Activated CD8-positive, alpha-beta memory T cell treated with anti-CD3 and anti-CD28 coated beads, Interleukin-2, amount 50 U/mL, for 48 hours (primary cell): ENCODE measurements around the gene KIAA1614.
"Not testable (repeated sequence)": the region's sequence is repeated elsewhere in the genome, so short reads cannot be mapped to it uniquely, and the experiment has no call there.

Experiments used
- DNase-seq: peaks from one replicate; pipeline ENCODE4 v3.0.0-alpha.2; 2020

Gene KIAA1614

GRCh38 chr1:180946541-180947498 is 34.1 kb downstream of the KIAA1614 start:
- DNase-seq, result no peak

GRCh38 chr1:180947499-180947885 is 34.8 kb downstream of the KIAA1614 start:
- DNase-seq, result no peak

- no peak for DNase-seq
Measured at GRCh38 chr1:180947901-180948640, 35.4 kb downstream of the KIAA1614 start.

GRCh38 chr1:180948641-180949615 is 36.2 kb downstream of the KIAA1614 start:
- DNase-seq, result no peak

GRCh38 chr1:180949616-180950000 is 36.9 kb downstream of the KIAA1614 start:
- DNase-seq, result no peak

- no peak for DNase-seq
Measured at GRCh38 chr1:180950321-180950720, 37.6 kb downstream of the KIAA1614 start.

GRCh38 chr1:180951186-180951745 is 38.6 kb downstream of the KIAA1614 start:
- no peak for DNase-seq

GRCh38 chr1:180951836-180952656 is 39.3 kb downstream of the KIAA1614 start:
- DNase-seq, result no peak

- no peak for DNase-seq
Measured at GRCh38 chr1:180952657-180953013, 39.9 kb downstream of the KIAA1614 start.

GRCh38 chr1:180953291-180954004 is 40.8 kb downstream of the KIAA1614 start:
- no peak for DNase-seq

GRCh38 chr1:180954005-180954800 is 41.5 kb downstream of the KIAA1614 start:
- DNase-seq, result peak; percentile 78

GRCh38 chr1:180954801-180955165 is 42.1 kb downstream of the KIAA1614 start:
- no peak for DNase-seq

GRCh38 chr1:180956028-180956640 is 43.4 kb downstream of the KIAA1614 start:
- DNase-seq, result no peak

- not testable (repeated sequence) for DNase-seq
Measured at GRCh38 chr1:180959620-180960019, 46.9 kb downstream of the KIAA1614 start.

GRCh38 chr1:180961622-180962021 is 48.9 kb downstream of the KIAA1614 start:
- DNase-seq, result no peak

GRCh38 chr1:180962178-180962577 is 49.5 kb downstream of the KIAA1614 start:
- DNase-seq, result no peak

- DNase-seq, result no peak
Measured at GRCh38 chr1:180964056-180964455, 51.4 kb downstream of the KIAA1614 start.

GRCh38 chr1:180964595-180964994 is 51.9 kb downstream of the KIAA1614 start:
- no peak for DNase-seq

- DNase-seq, result no peak
Measured at GRCh38 chr1:180966312-180966711, 53.6 kb downstream of the KIAA1614 start.
